ENCODE results near the gene SMAD4.

GRCh38 chr18:51017140-51017879, 12.7 kb upstream of the SMAD4 start:
- no peak for TF ChIP-seq CTCF (conservative IDR thresholded peaks at IDR 0.05; ENCODE audit: low read depth, low read length)
- no peak for TF ChIP-seq EZH2phosphoT487 (IDR thresholded peaks at IDR 0.05; ENCODE audit: borderline replicate concordance, low read length)
- TF ChIP-seq EZH2 (IDR thresholded peaks at IDR 0.05; ENCODE audit: low read length, unreplicated experiment): no peak

Measured in PC-3 (cell line).